Gastrocnemius medialis (tissue), 4 donors: Measurements from ENCODE around the gene LILRB2.
A peak's percentile ranks its signal among the peaks of the same experiment; 100 is the strongest.

Experiments
- CTCF ChIP-seq, 5 experiments: fragments of 450-650 bp in 3 of 5; fragments of 200-600 bp in 2 of 5; sonication (generic) in 2 of 5; IDR thresholded peaks in 4 of 5; conservative IDR thresholded peaks in 1 of 5; 1 replicate in 4 of 5; 2 replicates in 1 of 5; pipeline ENCODE4 v1.5.1; 2016 to 2019; ENCODE audit warnings: antibody characterized with exemption in 5 of 5, mild to moderate bottlenecking in 3 of 5, moderate library complexity in 3 of 5
- POLR2A ChIP-seq, 2 donors: fragments of 450-650 bp; IDR thresholded peaks; one replicate each; pipeline ENCODE4 v1.6.1; 2017; ENCODE audit warnings: antibody characterized with exemption in 2 of 2, mild to moderate bottlenecking in 2 of 2, moderate library complexity in 2 of 2

GRCh38 chr19:54325194-54325621 lies 44.3 kb upstream of the LILRB2 start:
- TF ChIP-seq CTCF (IDR thresholded peaks at IDR 0.05 in 4 of 5, conservative IDR thresholded peaks at IDR 0.05 in 1 of 5): peak in 4 of 5 experiments; percentile 11 to 56 (median 32)
- TF ChIP-seq POLR2A (IDR thresholded peaks at IDR 0.05): no peak
